Glutamatergic neuron (in vitro differentiated cells): ENCODE data around the gene SPSB3. TPM values are rescaled to one million over a fixed set of nuclear protein-coding genes. Genes with fewer than 3 reads are reported as not detected.

Experiments used
- DNase-seq: peaks from one replicate; pipeline ENCODE4 v3.0.0; 2022
- H3K27ac Mint-ChIP-seq: one replicate; pipeline ENCODE4 v1.8.0; 2020; ENCODE audit warnings: mild to moderate bottlenecking, mixed read lengths, inconsistent platforms; ENCODE audit not compliant: unreplicated experiment
- H3K27me3 Mint-ChIP-seq: one replicate; pipeline ENCODE4 v1.8.0; 2020; ENCODE audit warnings: mild to moderate bottlenecking, moderate library complexity, mixed read lengths, inconsistent platforms; ENCODE audit not compliant: unreplicated experiment
- H3K36me3 Mint-ChIP-seq: one replicate; pipeline ENCODE4 v1.8.0; 2020; ENCODE audit warnings: mild to moderate bottlenecking, mixed read lengths, inconsistent platforms; ENCODE audit not compliant: unreplicated experiment
- H3K4me1 Mint-ChIP-seq: one replicate; pipeline ENCODE4 v1.8.0; 2020; ENCODE audit warnings: mild to moderate bottlenecking, low read depth, mixed read lengths, inconsistent platforms; ENCODE audit not compliant: unreplicated experiment
- H3K4me3 Mint-ChIP-seq: one replicate; pipeline ENCODE4 v1.8.0; 2020; ENCODE audit warnings: mild to moderate bottlenecking, mixed read lengths, inconsistent platforms; ENCODE audit not compliant: unreplicated experiment
- H3K9me3 Mint-ChIP-seq: one replicate; pipeline ENCODE4 v1.8.0; 2020; ENCODE audit warnings: mild to moderate bottlenecking, moderate library complexity, mixed read lengths, inconsistent platforms; ENCODE audit not compliant: unreplicated experiment
- CTCF ChIP-seq: fragments of 200-600 bp; sonication (generic); IDR thresholded peaks from one replicate; pipeline ENCODE4 v1.5.0; 2021; ENCODE audit not compliant: partially characterized antibody, unreplicated experiment
- total RNA-seq: library from RNA; stranded (reverse); fragmentation: NEBNext Ultra II Directional; extraction: Animal tissue kit (Norgen Biotek cat#: 25700); gene quantifications from one replicate; pipeline ENCODE4 v1.2.1, GENCODE V29; 2021; ENCODE audit not compliant: unreplicated experiment

The SPSB3 gene
- total RNA-seq, 1 donor from 2014 or later = 80.4 TPM

GRCh38 chr16:1760911-1761310, 21.5 kb downstream of the SPSB3 start:
- H3K4me3 Mint-ChIP-seq = no peak overlapping the region
- no peak for TF ChIP-seq CTCF
- peaks cover 5% of the 10 kb centered on the region for H3K9me3 Mint-ChIP-seq
- no peaks in the 10 kb centered on the region for H3K36me3 Mint-ChIP-seq
- peak overlapping the region; percentile 69 for H3K27ac Mint-ChIP-seq
- no peak for DNase-seq
- H3K27me3 Mint-ChIP-seq = peaks cover 9% of the 10 kb centered on the region
- peaks cover 6% of the 10 kb centered on the region for H3K4me1 Mint-ChIP-seq

GRCh38 chr16:1759511-1759910, 22.9 kb downstream of the SPSB3 start:
- Mint-ChIP-seq H3K4me1 (peaks cover 6% of the 10 kb centered on the region), H3K9me3 (peaks cover 10% of the 10 kb centered on the region), H3K27ac (no peak overlapping the region), H3K27me3 (peaks cover 10% of the 10 kb centered on the region), H3K36me3 (no peaks in the 10 kb centered on the region), H3K4me3 (no peak overlapping the region)
- TF ChIP-seq CTCF = no peak
- peak; percentile 11 for DNase-seq

- Mint-ChIP-seq H3K9me3 (peaks cover 11% of the 10 kb centered on the region), H3K27ac (no peak overlapping the region), H3K4me3 (no peak overlapping the region), H3K4me1 (peaks cover 6% of the 10 kb centered on the region), H3K27me3 (peaks cover 10% of the 10 kb centered on the region), H3K36me3 (no peaks in the 10 kb centered on the region)
- TF ChIP-seq CTCF = no peak
- DNase-seq = no peak
These were observed 23.4 kb downstream of the SPSB3 start for GRCh38 chr16:1758923-1759322.

- DNase-seq = no peak
- Mint-ChIP-seq H3K9me3 (peaks cover 13% of the 10 kb centered on the region), H3K27me3 (peaks cover 10% of the 10 kb centered on the region), H3K4me1 (peaks cover 6% of the 10 kb centered on the region), H3K36me3 (no peaks in the 10 kb centered on the region), H3K4me3 (peak overlapping the region; percentile 25), H3K27ac (no peak overlapping the region)
- no peak for TF ChIP-seq CTCF
These were observed 24.5 kb downstream of the SPSB3 start for GRCh38 chr16:1757714-1758461.

GRCh38 chr16:1754204-1754603, 28.2 kb downstream of the SPSB3 start:
- peaks cover 11% of the 10 kb centered on the region for H3K9me3 Mint-ChIP-seq
- peaks cover 11% of the 10 kb centered on the region for H3K27me3 Mint-ChIP-seq
- H3K36me3 Mint-ChIP-seq = no peaks in the 10 kb centered on the region
- no peak overlapping the region for H3K27ac Mint-ChIP-seq
- H3K4me3 Mint-ChIP-seq = no peak overlapping the region
- H3K4me1 Mint-ChIP-seq = no peaks in the 10 kb centered on the region
- TF ChIP-seq CTCF = no peak
- DNase-seq = no peak
